ENCODE data around the gene ANO4.

DNA sequence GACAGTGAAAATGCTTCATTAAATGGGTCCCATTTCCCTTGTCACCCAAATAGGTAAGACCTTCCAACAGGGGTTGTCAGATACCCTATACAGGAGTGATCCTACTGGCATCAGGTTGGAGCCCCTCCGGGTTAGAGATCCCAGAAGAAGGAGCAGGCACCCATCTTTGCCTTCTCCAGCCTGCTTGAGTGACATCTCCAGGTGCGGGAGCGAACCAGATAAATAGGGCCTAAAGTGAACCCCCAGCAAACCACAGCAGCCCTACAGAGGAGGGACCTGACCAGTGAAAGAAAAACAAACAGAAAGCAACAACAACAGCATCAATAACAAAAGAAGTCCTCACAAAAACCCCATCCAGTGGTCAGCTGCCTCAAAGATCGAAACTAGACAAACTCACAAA is 233.2 kb downstream of the ANO4 start:
- TF ChIP-seq, protein P1, sequence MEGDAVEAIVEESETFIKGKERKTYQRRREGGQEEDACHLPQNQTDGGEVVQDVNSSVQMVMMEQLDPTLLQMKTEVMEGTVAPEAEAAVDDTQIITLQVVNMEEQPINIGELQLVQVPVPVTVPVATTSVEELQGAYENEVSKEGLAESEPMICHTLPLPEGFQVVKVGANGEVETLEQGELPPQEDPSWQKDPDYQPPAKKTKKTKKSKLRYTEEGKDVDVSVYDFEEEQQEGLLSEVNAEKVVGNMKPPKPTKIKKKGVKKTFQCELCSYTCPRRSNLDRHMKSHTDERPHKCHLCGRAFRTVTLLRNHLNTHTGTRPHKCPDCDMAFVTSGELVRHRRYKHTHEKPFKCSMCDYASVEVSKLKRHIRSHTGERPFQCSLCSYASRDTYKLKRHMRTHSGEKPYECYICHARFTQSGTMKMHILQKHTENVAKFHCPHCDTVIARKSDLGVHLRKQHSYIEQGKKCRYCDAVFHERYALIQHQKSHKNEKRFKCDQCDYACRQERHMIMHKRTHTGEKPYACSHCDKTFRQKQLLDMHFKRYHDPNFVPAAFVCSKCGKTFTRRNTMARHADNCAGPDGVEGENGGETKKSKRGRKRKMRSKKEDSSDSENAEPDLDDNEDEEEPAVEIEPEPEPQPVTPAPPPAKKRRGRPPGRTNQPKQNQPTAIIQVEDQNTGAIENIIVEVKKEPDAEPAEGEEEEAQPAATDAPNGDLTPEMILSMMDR (IDR thresholded peaks at IDR 0.05; ENCODE audit: low read depth, low read length) = no peak
- TF ChIP-seq, protein P2, sequence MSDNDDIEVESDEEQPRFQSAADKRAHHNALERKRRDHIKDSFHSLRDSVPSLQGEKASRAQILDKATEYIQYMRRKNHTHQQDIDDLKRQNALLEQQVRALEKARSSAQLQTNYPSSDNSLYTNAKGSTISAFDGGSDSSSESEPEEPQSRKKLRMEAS (IDR thresholded peaks at IDR 0.05; ENCODE audit: low read depth, low read length) = no peak
- TF ChIP-seq POLR2A (IDR thresholded peaks at IDR 0.05; ENCODE audit: extremely low read depth, insufficient read length) (no peak), MYC (IDR thresholded peaks at IDR 0.05; ENCODE audit: low read depth, low read length) (no peak)

Data from NB4 (cell line).